Mucosa of stomach (tissue), 1 donor: ENCODE data around the gene KCNMA1.

Source experiments
- H3K27me3 ChIP-seq: one replicate; pipeline ENCODE4 v1.7.0; 2013; ENCODE audit warnings: mild to moderate bottlenecking, low read length; ENCODE audit not compliant: control insufficient read depth, insufficient read depth
- H3K36me3 ChIP-seq: one replicate; pipeline ENCODE4 v1.7.0; 2013; ENCODE audit warnings: low read length; ENCODE audit not compliant: control insufficient read depth, insufficient read depth
- H3K4me1 ChIP-seq: one replicate; pipeline ENCODE4 v1.7.0; 2013; ENCODE audit warnings: mild to moderate bottlenecking, low read length; ENCODE audit not compliant: control insufficient read depth, insufficient read depth
- H3K4me3 ChIP-seq: one replicate; pipeline ENCODE4 v1.7.0; 2013; ENCODE audit warnings: low read length
- H3K9ac ChIP-seq: one replicate; pipeline ENCODE4 v1.7.0; 2013; ENCODE audit warnings: mild to moderate bottlenecking, low read length, moderate library complexity
- H3K9me3 ChIP-seq: one replicate; pipeline ENCODE4 v1.7.0; 2013; ENCODE audit warnings: mild to moderate bottlenecking, low read length, moderate library complexity; ENCODE audit not compliant: control insufficient read depth
- donor health status: Pancreatic carcinoma.

The KCNMA1 gene

GRCh38 chr10:77248104-77248790 lies 389.4 kb downstream of the KCNMA1 start:
- Histone ChIP-seq H3K4me3 (no peak overlapping the region), H3K36me3 (no peaks in the 10 kb centered on the region), H3K4me1 (peaks cover 36% of the 10 kb centered on the region), H3K9ac (no peak overlapping the region), H3K9me3 (no peaks in the 10 kb centered on the region), H3K27me3 (no peaks in the 10 kb centered on the region)

- H3K9ac ChIP-seq = no peak overlapping the region
- H3K36me3 ChIP-seq = no peaks in the 10 kb centered on the region
- H3K9me3 ChIP-seq = no peaks in the 10 kb centered on the region
- peaks cover 27% of the 10 kb centered on the region for H3K4me1 ChIP-seq
- no peaks in the 10 kb centered on the region for H3K27me3 ChIP-seq
- no peak overlapping the region for H3K4me3 ChIP-seq
These were observed 390.3 kb downstream of the KCNMA1 start for GRCh38 chr10:77247031-77247990.

DNA sequence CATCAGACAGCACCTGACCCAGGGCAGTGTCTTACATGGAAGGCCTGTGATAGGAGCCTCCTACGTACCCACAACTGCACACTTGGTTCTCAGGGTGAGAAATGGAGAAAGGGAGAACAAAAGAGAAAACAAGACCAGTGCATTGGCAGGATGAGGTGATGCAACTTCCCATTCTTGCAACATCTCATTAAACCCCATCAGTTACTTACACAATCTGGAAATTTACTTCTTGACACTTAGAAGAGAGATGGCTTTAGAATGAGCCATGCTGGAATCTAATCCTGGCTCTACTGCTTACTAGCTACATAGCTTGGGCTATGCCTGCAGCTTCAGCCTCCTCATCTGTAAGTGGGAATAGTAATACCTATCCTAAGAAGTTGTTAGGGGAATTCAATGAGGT lies 391.7 kb downstream of the KCNMA1 start:
- Histone ChIP-seq H3K27me3 (no peaks in the 10 kb centered on the region), H3K36me3 (no peaks in the 10 kb centered on the region), H3K4me1 (peaks cover 27% of the 10 kb centered on the region), H3K4me3 (no peak overlapping the region), H3K9me3 (no peaks in the 10 kb centered on the region), H3K9ac (no peak overlapping the region)

- no peaks in the 10 kb centered on the region for H3K27me3 ChIP-seq
- no peaks in the 10 kb centered on the region for H3K9me3 ChIP-seq
- H3K36me3 ChIP-seq = no peaks in the 10 kb centered on the region
- H3K4me1 ChIP-seq = peaks cover 20% of the 10 kb centered on the region
- no peak overlapping the region for H3K4me3 ChIP-seq
- no peak overlapping the region for H3K9ac ChIP-seq
These were observed 392.9 kb downstream of the KCNMA1 start for GRCh38 chr10:77244746-77245145.

- no peaks in the 10 kb centered on the region for H3K36me3 ChIP-seq
- no peaks in the 10 kb centered on the region for H3K27me3 ChIP-seq
- no peak overlapping the region for H3K4me3 ChIP-seq
- peaks cover 17% of the 10 kb centered on the region for H3K4me1 ChIP-seq
- H3K9ac ChIP-seq = no peak overlapping the region
- H3K9me3 ChIP-seq = no peaks in the 10 kb centered on the region
These were observed 393.3 kb downstream of the KCNMA1 start for GRCh38 chr10:77244286-77244685.

DNA sequence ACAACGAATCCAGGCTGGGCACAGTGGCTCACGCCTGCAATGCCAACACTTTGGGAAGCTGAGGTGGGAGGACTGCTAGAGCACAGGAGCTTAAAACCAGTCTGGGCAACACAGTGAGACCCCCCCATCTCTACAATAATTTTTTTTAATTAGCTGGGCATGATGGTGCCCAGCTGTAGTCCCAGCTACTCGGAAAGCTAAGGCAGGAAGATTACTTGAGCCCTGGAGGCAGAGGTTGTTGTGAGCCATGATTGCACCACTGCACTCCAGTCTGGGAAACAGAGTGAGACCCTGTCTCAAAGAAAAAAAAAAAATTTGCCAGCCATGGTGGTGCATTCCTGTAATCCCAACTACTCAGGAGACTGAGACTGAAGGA lies 396.3 kb downstream of the KCNMA1 start:
- Histone ChIP-seq H3K36me3 (no peaks in the 10 kb centered on the region), H3K9ac (no peak overlapping the region), H3K27me3 (no peaks in the 10 kb centered on the region), H3K4me1 (peaks cover 2% of the 10 kb centered on the region), H3K4me3 (no peak overlapping the region), H3K9me3 (no peaks in the 10 kb centered on the region)

GRCh38 chr10:77240706-77241349 lies 396.8 kb downstream of the KCNMA1 start:
- no peaks in the 10 kb centered on the region for H3K27me3 ChIP-seq
- no peaks in the 10 kb centered on the region for H3K4me1 ChIP-seq
- no peaks in the 10 kb centered on the region for H3K9me3 ChIP-seq
- H3K36me3 ChIP-seq = no peaks in the 10 kb centered on the region
- H3K9ac ChIP-seq = no peak overlapping the region
- H3K4me3 ChIP-seq = no peak overlapping the region

DNA sequence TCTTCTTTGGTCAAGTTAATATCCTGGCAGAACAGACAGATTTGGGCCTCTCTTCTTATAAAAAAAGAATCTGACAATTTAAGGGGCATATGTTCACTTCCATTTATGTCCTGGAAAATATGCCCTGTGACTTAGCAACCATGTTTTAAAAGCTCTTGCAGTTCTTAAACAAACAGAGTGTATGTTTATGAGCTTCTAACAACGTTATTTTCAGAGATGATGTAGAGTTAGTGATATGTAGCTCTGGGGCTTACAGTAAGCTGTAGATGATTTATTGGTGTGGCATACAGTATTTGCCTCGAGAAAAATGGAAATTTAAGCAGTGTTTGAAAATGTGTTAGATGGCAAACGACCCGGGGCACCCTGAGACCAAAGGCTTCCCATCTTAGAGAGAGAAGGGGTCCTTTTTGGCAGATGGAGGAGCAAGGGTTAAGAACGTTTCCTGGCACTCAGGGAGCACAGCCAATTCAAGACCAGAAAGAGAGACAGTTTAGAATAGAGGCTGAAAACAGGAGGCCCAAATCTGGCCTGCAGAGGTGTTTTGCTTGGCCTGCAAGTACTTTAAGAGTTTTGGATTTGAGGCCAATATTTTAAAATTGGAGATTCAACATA lies 397.5 kb downstream of the KCNMA1 start:
- H3K9ac ChIP-seq = no peak overlapping the region
- H3K36me3 ChIP-seq = no peaks in the 10 kb centered on the region
- no peaks in the 10 kb centered on the region for H3K9me3 ChIP-seq
- H3K4me1 ChIP-seq = no peaks in the 10 kb centered on the region
- no peak overlapping the region for H3K4me3 ChIP-seq
- H3K27me3 ChIP-seq = no peaks in the 10 kb centered on the region

GRCh38 chr10:77237120-77237519 lies 400.5 kb downstream of the KCNMA1 start:
- H3K4me3 ChIP-seq = no peak overlapping the region
- H3K27me3 ChIP-seq = no peaks in the 10 kb centered on the region
- no peaks in the 10 kb centered on the region for H3K4me1 ChIP-seq
- no peak overlapping the region for H3K9ac ChIP-seq
- H3K9me3 ChIP-seq = no peaks in the 10 kb centered on the region
- no peaks in the 10 kb centered on the region for H3K36me3 ChIP-seq

- Histone ChIP-seq H3K36me3 (no peaks in the 10 kb centered on the region), H3K4me3 (no peak overlapping the region), H3K9me3 (no peaks in the 10 kb centered on the region), H3K9ac (no peak overlapping the region), H3K27me3 (no peaks in the 10 kb centered on the region), H3K4me1 (no peaks in the 10 kb centered on the region)
These were observed 400.9 kb downstream of the KCNMA1 start for GRCh38 chr10:77236700-77237099.

- H3K4me3 ChIP-seq = no peak overlapping the region
- H3K9ac ChIP-seq = no peak overlapping the region
- H3K4me1 ChIP-seq = no peaks in the 10 kb centered on the region
- no peaks in the 10 kb centered on the region for H3K36me3 ChIP-seq
- H3K27me3 ChIP-seq = no peaks in the 10 kb centered on the region
- no peaks in the 10 kb centered on the region for H3K9me3 ChIP-seq
These were observed 401.6 kb downstream of the KCNMA1 start for GRCh38 chr10:77236029-77236428.

GRCh38 chr10:77234599-77234998 lies 403.0 kb downstream of the KCNMA1 start:
- H3K4me1 ChIP-seq = no peaks in the 10 kb centered on the region
- no peaks in the 10 kb centered on the region for H3K36me3 ChIP-seq
- no peaks in the 10 kb centered on the region for H3K9me3 ChIP-seq
- no peak overlapping the region for H3K9ac ChIP-seq
- no peaks in the 10 kb centered on the region for H3K27me3 ChIP-seq
- no peak overlapping the region for H3K4me3 ChIP-seq
